GM12872 (cell line): ENCODE results near the gene ST6GAL2.

Source experiments
- TF ChIP-seq, protein P1 (sequence below): IDR thresholded peaks from 3 replicates; pipeline ENCODE4 v1.5.1; 2011; ENCODE audit warnings: low read depth, mild to moderate bottlenecking, low read length, moderate library complexity; ENCODE audit not compliant: insufficient read depth

The ST6GAL2 gene

DNA sequence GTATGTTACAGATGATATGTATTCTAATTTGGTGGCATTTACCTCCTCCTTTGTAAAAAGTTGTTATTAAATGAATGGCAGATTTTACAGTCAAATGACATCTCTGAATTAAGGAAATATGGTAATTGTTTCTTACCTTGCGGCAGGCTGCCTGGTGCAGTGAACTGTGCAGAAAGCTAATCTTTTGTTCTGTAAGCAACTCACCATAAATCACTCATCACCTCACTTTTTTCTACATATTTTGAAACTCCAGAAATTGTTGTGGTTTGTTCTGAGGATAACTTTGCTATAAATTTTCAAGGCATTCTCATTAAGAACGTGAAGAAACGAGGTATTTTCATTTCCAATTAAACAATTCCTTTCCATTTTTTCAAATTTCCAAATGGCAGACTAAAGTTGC is 52.7 kb downstream of the ST6GAL2 start:
- TF ChIP-seq, protein P1, sequence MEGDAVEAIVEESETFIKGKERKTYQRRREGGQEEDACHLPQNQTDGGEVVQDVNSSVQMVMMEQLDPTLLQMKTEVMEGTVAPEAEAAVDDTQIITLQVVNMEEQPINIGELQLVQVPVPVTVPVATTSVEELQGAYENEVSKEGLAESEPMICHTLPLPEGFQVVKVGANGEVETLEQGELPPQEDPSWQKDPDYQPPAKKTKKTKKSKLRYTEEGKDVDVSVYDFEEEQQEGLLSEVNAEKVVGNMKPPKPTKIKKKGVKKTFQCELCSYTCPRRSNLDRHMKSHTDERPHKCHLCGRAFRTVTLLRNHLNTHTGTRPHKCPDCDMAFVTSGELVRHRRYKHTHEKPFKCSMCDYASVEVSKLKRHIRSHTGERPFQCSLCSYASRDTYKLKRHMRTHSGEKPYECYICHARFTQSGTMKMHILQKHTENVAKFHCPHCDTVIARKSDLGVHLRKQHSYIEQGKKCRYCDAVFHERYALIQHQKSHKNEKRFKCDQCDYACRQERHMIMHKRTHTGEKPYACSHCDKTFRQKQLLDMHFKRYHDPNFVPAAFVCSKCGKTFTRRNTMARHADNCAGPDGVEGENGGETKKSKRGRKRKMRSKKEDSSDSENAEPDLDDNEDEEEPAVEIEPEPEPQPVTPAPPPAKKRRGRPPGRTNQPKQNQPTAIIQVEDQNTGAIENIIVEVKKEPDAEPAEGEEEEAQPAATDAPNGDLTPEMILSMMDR: no peak

DNA sequence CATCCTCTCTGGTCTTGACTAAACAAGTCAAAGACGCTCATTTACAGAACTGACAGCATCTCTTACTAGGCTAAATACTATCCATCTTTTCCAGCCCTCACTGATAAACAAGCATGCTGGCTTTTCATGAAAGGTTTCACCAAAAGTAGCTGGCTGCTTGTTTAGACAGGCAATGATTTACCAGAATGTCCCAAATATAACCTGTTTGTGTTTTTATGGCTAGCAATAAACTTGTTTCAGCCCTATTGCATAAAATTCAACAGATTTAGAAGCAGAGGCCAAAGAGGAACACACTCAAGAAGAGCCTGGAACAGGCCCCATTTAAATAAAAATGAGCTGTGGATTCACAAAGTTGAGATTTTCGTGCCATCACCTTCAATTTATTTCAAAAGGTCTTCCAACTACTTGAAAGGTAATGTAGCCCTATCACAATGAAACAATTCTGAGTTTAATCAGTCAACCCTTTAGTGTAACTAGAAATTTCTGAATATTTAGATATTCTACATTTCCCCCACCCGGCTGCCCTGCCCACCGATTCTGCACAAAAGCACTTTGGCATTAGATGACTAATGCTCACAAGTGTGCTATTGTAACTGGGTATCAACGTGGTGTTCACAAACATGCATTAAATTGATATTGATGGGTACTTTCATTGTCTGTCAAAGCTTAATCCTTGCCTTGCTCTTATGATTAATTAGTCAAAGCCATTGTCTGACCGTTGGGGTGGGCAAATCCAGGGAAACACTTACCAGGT is 54.0 kb downstream of the ST6GAL2 start:
- TF ChIP-seq, protein P1: no peak

DNA sequence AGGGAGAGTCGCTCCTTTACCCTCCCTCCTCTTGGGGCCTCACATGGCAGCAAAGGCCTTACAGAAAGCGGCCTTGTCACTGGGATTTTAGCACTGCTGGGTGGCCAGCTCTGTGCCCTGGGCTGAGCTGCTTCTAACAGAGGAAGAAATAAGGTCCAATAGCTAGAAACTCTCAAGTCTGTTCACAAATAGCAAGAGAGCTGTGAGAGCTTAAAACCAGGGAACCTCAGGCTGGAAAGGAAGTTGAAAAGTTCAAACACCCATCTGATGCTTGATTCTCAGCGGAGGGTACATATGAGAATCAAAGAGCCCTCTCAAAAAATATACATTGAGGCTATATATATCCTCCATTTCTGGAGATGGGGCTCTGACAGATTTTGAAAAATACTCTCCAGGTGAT is 54.7 kb downstream of the ST6GAL2 start:
- TF ChIP-seq, protein P1: no peak

DNA sequence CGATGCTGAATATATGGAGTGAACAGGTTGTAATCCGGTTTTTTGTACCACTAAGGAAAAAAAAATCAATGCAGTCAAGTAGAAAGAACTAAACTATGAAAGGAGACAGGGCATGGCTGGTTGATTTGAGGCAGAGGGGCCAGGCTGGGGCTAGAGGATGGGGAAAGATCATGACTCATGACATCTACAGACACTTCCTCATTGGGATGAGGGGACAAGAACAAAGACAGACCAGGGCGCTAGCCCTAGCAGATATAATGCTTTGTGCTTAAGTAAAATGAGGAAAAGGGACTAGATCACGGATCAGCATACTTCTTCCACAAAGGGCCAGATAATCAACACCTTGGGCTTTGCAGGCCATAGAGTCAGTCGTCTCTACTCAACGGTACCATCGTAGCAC is 55.8 kb downstream of the ST6GAL2 start:
- TF ChIP-seq, protein P1: no peak

DNA sequence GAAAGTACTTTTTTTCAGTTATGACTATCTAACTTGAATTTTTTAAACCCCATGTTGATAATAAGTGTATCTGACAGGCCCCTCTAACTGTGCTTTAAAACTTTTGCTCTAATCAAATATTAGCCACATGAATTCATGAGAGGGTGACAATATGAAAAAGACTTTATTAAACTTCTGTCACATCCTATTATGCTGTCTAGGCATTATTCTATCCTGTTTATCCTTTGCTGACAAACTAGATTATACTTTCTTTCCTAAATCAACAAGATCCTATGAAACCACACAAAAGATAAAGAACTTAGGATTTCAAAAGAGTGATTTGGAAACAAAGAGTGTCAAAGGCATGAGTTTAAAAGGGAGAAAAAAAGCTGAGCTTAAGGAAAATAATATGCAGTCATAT is 57.8 kb downstream of the ST6GAL2 start:
- TF ChIP-seq, protein P1: no peak

DNA sequence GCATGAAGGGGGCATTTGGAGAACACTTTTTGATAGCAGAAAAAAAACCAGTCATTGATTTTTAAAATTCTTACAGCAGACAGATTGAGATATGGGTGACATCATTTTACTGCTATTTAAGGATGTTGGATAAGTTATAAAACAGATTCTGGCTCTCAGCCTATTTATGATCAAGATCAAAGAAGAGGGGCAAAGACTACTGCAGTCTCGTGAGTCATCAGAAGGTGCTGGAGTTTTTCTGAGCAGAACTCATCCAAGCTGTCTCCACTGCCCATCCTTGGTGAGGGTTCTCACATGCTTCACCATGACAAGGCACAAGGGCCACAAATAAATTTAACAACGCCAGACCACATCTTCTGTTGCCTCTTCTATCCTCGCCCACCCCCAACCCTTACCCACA is 58.8 kb downstream of the ST6GAL2 start:
- TF ChIP-seq, protein P1: no peak

DNA sequence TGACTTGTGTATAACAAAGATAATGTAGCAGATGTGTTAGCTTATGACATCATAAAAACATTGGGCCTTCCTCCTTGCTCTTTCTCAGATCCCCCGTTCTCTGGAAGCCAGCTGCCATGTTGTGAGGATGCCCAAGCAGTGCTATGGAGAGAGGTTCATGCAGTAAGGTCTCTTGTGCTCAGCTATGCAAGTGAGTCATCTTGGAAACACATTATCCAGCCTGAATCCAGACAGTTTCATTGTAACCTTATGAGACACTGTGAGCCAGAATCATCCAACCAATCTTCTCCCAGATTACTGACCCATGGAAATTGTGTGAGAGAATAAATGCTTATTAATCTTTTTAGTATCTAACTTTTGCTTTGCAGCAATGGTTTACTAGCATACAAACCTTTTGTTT is 60.8 kb downstream of the ST6GAL2 start:
- TF ChIP-seq, protein P1: no peak
